Gastrocnemius medialis (tissue), 4 donors: ENCODE results near the gene ISG15.

Experiments used
- POLR2A ChIP-seq, 2 donors: fragments of 450-650 bp; IDR thresholded peaks; one replicate each; pipeline ENCODE4 v1.6.1; 2017; ENCODE audit warnings: antibody characterized with exemption in 2 of 2, mild to moderate bottlenecking in 2 of 2, moderate library complexity in 2 of 2
- TF ChIP-seq, protein P1 (sequence below), 5 experiments: fragments of 450-650 bp in 3 of 5; fragments of 200-600 bp in 2 of 5; sonication (generic) in 2 of 5; IDR thresholded peaks in 4 of 5; conservative IDR thresholded peaks in 1 of 5; 1 replicate in 4 of 5; 2 replicates in 1 of 5; pipeline ENCODE4 v1.5.1; 2016 to 2019; ENCODE audit warnings: antibody characterized with exemption in 5 of 5, mild to moderate bottlenecking in 3 of 5, moderate library complexity in 3 of 5

- TF ChIP-seq, protein P1, sequence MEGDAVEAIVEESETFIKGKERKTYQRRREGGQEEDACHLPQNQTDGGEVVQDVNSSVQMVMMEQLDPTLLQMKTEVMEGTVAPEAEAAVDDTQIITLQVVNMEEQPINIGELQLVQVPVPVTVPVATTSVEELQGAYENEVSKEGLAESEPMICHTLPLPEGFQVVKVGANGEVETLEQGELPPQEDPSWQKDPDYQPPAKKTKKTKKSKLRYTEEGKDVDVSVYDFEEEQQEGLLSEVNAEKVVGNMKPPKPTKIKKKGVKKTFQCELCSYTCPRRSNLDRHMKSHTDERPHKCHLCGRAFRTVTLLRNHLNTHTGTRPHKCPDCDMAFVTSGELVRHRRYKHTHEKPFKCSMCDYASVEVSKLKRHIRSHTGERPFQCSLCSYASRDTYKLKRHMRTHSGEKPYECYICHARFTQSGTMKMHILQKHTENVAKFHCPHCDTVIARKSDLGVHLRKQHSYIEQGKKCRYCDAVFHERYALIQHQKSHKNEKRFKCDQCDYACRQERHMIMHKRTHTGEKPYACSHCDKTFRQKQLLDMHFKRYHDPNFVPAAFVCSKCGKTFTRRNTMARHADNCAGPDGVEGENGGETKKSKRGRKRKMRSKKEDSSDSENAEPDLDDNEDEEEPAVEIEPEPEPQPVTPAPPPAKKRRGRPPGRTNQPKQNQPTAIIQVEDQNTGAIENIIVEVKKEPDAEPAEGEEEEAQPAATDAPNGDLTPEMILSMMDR (IDR thresholded peaks at IDR 0.05 in 4 of 5, conservative IDR thresholded peaks at IDR 0.05 in 1 of 5), result peak in 1 of 5 experiments; percentile 22
- no peak for TF ChIP-seq POLR2A (IDR thresholded peaks at IDR 0.05)
These were observed 1.7 kb downstream of the ISG15 start for GRCh38 chr1:1014799-1015681.
